GM19099 (cell line): ENCODE results near the gene TJAP1.

Source experiments
- POLR2A ChIP-seq: IDR thresholded peaks from 3 replicates; pipeline ENCODE4 v1.6.1; 2011; ENCODE audit warnings: low read depth; ENCODE audit not compliant: insufficient read length; ENCODE audit errors: extremely low read depth

TJAP1 gene

GRCh38 chr6:43522547-43523261 lies 45.3 kb downstream of the TJAP1 start:
- TF ChIP-seq POLR2A = no peak

GRCh38 chr6:43523284-43523683 lies 45.9 kb downstream of the TJAP1 start:
- no peak for TF ChIP-seq POLR2A

- TF ChIP-seq POLR2A = peak; percentile 20
These were observed 47.2 kb downstream of the TJAP1 start for GRCh38 chr6:43524483-43524961.

GRCh38 chr6:43532201-43532600 lies 54.8 kb downstream of the TJAP1 start:
- no peak for TF ChIP-seq POLR2A

- TF ChIP-seq POLR2A = no peak
These were observed 63.1 kb downstream of the TJAP1 start for GRCh38 chr6:43540507-43540906.

GRCh38 chr6:43541774-43542471 lies 64.6 kb downstream of the TJAP1 start:
- no peak for TF ChIP-seq POLR2A

GRCh38 chr6:43544461-43544860 lies 67.1 kb downstream of the TJAP1 start:
- TF ChIP-seq POLR2A = no peak

GRCh38 chr6:43547222-43547621 lies 69.9 kb downstream of the TJAP1 start:
- TF ChIP-seq POLR2A = no peak
